ENCODE measurements around the gene WDFY2. TPM values are rescaled to one million over a fixed set of nuclear protein-coding genes. Genes with fewer than 3 reads are reported as not detected.
A peak's percentile ranks its signal among the peaks of the same experiment; 100 is the strongest.

Gene WDFY2
- total and polyA plus RNA-seq, 7 donors, result 0.66 to 5.3 (median 1.7) TPM

- H3K9me3 ChIP-seq, result no peaks in the 10 kb centered on the region
- peak; percentile 74 to 84 for DNase-seq
- no peak for TF ChIP-seq CTCF (IDR thresholded peaks at IDR 0.05)
- peaks cover 0 to 5% of the 10 kb centered on the region in 2 donors for H3K36me3 ChIP-seq (ENCODE audit: insufficient read depth in 1 of 2, low read depth in 1 of 2)
- H3K27me3 ChIP-seq (ENCODE audit: insufficient read depth in 3 of 3, low read length in 2 of 3), result no peaks in the 10 kb centered on the region
- H3K4me1 ChIP-seq, result no peaks in the 10 kb centered on the region
- 41 to 57% (median 44%) methylated on average over 12 of the region's 12 CpGs for WGBS, 3 donors
- peak overlapping the region; percentile 10 for H3K27ac ChIP-seq
- ATAC-seq, result peak; percentile 54 to 75 (median 74)
- H3K4me3 ChIP-seq, result no peak overlapping the region
- intact Hi-C loops (cut with DNase I), result no loop called here
Observed at GRCh38 chr13:51764184-51765141, 180.2 kb downstream of the WDFY2 start.

- WGBS, 3 donors, result 58 to 70% (median 67%) methylated on average over 4 of the region's 4 CpGs
- no peaks in the 10 kb centered on the region for H3K27me3 ChIP-seq (ENCODE audit: insufficient read depth in 3 of 3, low read length in 2 of 3)
- H3K4me3 ChIP-seq, result no peak overlapping the region
- no peak for TF ChIP-seq CTCF (IDR thresholded peaks at IDR 0.05)
- ATAC-seq, result no peak
- no peak for DNase-seq
- peaks cover 0 to 5% of the 10 kb centered on the region in 2 donors for H3K36me3 ChIP-seq (ENCODE audit: insufficient read depth in 1 of 2, low read depth in 1 of 2)
- H3K9me3 ChIP-seq, result no peaks in the 10 kb centered on the region
- intact Hi-C loops (cut with DNase I), result no loop called here
- peak overlapping the region; percentile 10 for H3K27ac ChIP-seq
- no peaks in the 10 kb centered on the region for H3K4me1 ChIP-seq
Observed at GRCh38 chr13:51765142-51765515, 180.9 kb downstream of the WDFY2 start.

- no peaks in the 10 kb centered on the region for H3K4me1 ChIP-seq
- no peak for TF ChIP-seq CTCF (IDR thresholded peaks at IDR 0.05)
- intact Hi-C loops (cut with DNase I), result no loop called here
- DNase-seq (no peak), ATAC-seq (no peak)
- H3K27ac ChIP-seq, result no peak overlapping the region
- H3K9me3 ChIP-seq, result no peaks in the 10 kb centered on the region
- 88 to 90% (median 90%) methylated on average over 8 of the region's 8 CpGs for WGBS, 3 donors
- H3K4me3 ChIP-seq, result no peak overlapping the region
- peaks cover 0 to 11% of the 10 kb centered on the region in 2 donors for H3K36me3 ChIP-seq (ENCODE audit: insufficient read depth in 1 of 2, low read depth in 1 of 2)
- no peaks in the 10 kb centered on the region for H3K27me3 ChIP-seq (ENCODE audit: insufficient read depth in 3 of 3, low read length in 2 of 3)
Observed at GRCh38 chr13:51767100-51767499, 182.8 kb downstream of the WDFY2 start.

- H3K4me3 ChIP-seq, result no peak overlapping the region
- DNase-seq, result no peak
- H3K27ac ChIP-seq, result no peak overlapping the region
- no peak for ATAC-seq
- no peaks in the 10 kb centered on the region for H3K4me1 ChIP-seq
- peaks cover 0 to 14% of the 10 kb centered on the region in 2 donors for H3K36me3 ChIP-seq (ENCODE audit: insufficient read depth in 1 of 2, low read depth in 1 of 2)
- no peaks in the 10 kb centered on the region for H3K9me3 ChIP-seq
- H3K27me3 ChIP-seq (ENCODE audit: insufficient read depth in 3 of 3, low read length in 2 of 3), result no peaks in the 10 kb centered on the region
- TF ChIP-seq CTCF (IDR thresholded peaks at IDR 0.05), result no peak
- WGBS, 3 donors, result 73 to 84% (median 73%) methylated on average over 15 of the region's 15 CpGs
- intact Hi-C loops (cut with DNase I), result no loop called here
Observed at GRCh38 chr13:51768378-51768921, 184.2 kb downstream of the WDFY2 start.

Data from psoas muscle (tissue), 8 donors.